H1 (cell line): ENCODE results near the gene SOX30. TPM values are rescaled to one million over a fixed set of nuclear protein-coding genes. Genes with fewer than 3 reads are reported as not detected.

Source experiments
- CTCF ChIA-PET: fragments of 300-600 bp; sonication (Branson Sonifier 250); formaldehyde crosslinking; loops from one replicate; lab custom pipeline; 2021; ENCODE audit not compliant: partially characterized antibody; lab: Charles Lee
- POLR2A ChIA-PET: fragments of 300-600 bp; sonication (Branson Sonifier 250); formaldehyde crosslinking; loops from one replicate; lab custom pipeline; 2021; ENCODE audit warnings: inconsistent platforms; ENCODE audit not compliant: partially characterized antibody; lab: Charles Lee
- DNase-seq, 2 experiments: peaks; one replicate each; pipeline versions ENCODE4 v3.0.0 to v3.0.0-alpha.2; 2010 to 2022; ENCODE audit warnings: low spot score in 2 of 2, low read depth in 1 of 2, mixed read lengths in 1 of 2
- FAIRE-seq: peaks from 2 replicates; lab custom pipeline; 2011; peaks lifted over from hg19 to GRCh38; lab: Jason Lieb, UNC
- H2AFZ ChIP-seq: 2 replicates; pipeline ENCODE4 v1.8.1; 2012; ENCODE audit warnings: low read length, inconsistent platforms
- H2AK5ac ChIP-seq: 2 replicates; pipeline ENCODE4 v1.6.1; 2013; ENCODE audit warnings: low read depth, low read length
- H2BK120ac ChIP-seq: replicated peaks from 2 replicates; pipeline ENCODE3; 2013; ENCODE audit warnings: low read depth, low read length, inconsistent platforms
- H2BK12ac ChIP-seq: 2 replicates; pipeline ENCODE4 v1.6.1; 2013; ENCODE audit warnings: low read depth, low read length
- H2BK15ac ChIP-seq: 2 replicates; pipeline ENCODE4 v1.6.1; 2013; ENCODE audit warnings: low read length
- H2BK20ac ChIP-seq: 2 replicates; pipeline ENCODE4 v1.6.1; 2013; ENCODE audit warnings: low read length
- H2BK5ac ChIP-seq: 2 replicates; pipeline ENCODE4 v1.6.1; 2013; ENCODE audit warnings: low read depth, low read length
- H3K14ac ChIP-seq: 2 replicates; pipeline ENCODE4 v1.6.1; 2013; ENCODE audit warnings: inconsistent platforms; ENCODE audit not compliant: insufficient read length
- H3K18ac ChIP-seq: 2 replicates; pipeline ENCODE4 v1.6.1; 2013; ENCODE audit warnings: low read length; ENCODE audit errors: extremely low read depth
- H3K23ac ChIP-seq: 2 replicates; pipeline ENCODE4 v1.6.1; 2013; ENCODE audit warnings: inconsistent platforms; ENCODE audit not compliant: insufficient read length
- H3K23me2 ChIP-seq: 2 replicates; pipeline ENCODE4 v1.6.1; 2013; ENCODE audit warnings: low read depth, low read length
- H3K27ac ChIP-seq: 2 replicates; pipeline ENCODE4 v1.6.1; 2011; ENCODE audit warnings: low read depth, low read length, inconsistent platforms
- H3K27me3 ChIP-seq, 4 experiments: replicated peaks in 1 of 4; 1 replicate in 1 of 4; 2 replicates in 3 of 4; pipeline versions ENCODE4 v1.6.1 to v1.8.1; 2011 to 2013; ENCODE audit warnings: low read length in 3 of 4, mild to moderate bottlenecking in 3 of 4, inconsistent platforms in 2 of 4, mixed read lengths in 2 of 4, moderate library complexity in 1 of 4; ENCODE audit not compliant: control insufficient read depth in 3 of 4, insufficient read depth in 3 of 4; ENCODE audit errors: extremely low read depth in 1 of 4
- H3K36me3 ChIP-seq, 4 experiments: 2 replicates each; pipeline versions ENCODE4 v1.6.1 to v1.8.1; 2011 to 2013; ENCODE audit warnings: mild to moderate bottlenecking in 4 of 4, low read length in 3 of 4, moderate library complexity in 2 of 4, control low read depth in 1 of 4, inconsistent platforms in 1 of 4; ENCODE audit not compliant: insufficient read depth in 4 of 4, control insufficient read depth in 2 of 4
- H3K4ac ChIP-seq: replicated peaks from 2 replicates; pipeline ENCODE3; 2013; ENCODE audit warnings: low read length, low read depth, mixed read lengths, inconsistent platforms; ENCODE audit not compliant: insufficient read length
- H3K4me1 ChIP-seq, 4 experiments: replicated peaks in 1 of 4; 1 replicate in 1 of 4; 2 replicates in 3 of 4; pipeline versions ENCODE4 v1.6.1 to v1.8.1; 2011 to 2013; ENCODE audit warnings: low read length in 3 of 4, inconsistent platforms in 2 of 4, mixed read lengths in 1 of 4; ENCODE audit not compliant: insufficient read depth in 4 of 4, control insufficient read depth in 3 of 4
- H3K4me2 ChIP-seq, 2 experiments: 2 replicates each; pipeline versions ENCODE4 v1.6.1 to v1.8.1; 2011 to 2013; ENCODE audit warnings: low read depth in 2 of 2, low read length in 2 of 2, control low read depth in 1 of 2, inconsistent platforms in 1 of 2, mild to moderate bottlenecking in 1 of 2; ENCODE audit not compliant: insufficient read depth in 1 of 2
- H3K4me3 ChIP-seq, 4 experiments: fragments of 200-600, 300-600 bp in 1 of 4; sonication (generic), shearing (Covaris generic), sonication (Bioruptor Twin) in 1 of 4; 2 replicates each; pipeline versions ENCODE4 v1.5.1 to v1.8.1; 2011 to 2016; ENCODE audit warnings: low read length in 4 of 4, low read depth in 3 of 4, control low read depth in 2 of 4, inconsistent platforms in 2 of 4, mild to moderate bottlenecking in 2 of 4, mixed read lengths in 1 of 4, moderate library complexity in 1 of 4; ENCODE audit not compliant: insufficient read depth in 2 of 4; ENCODE audit errors: extremely low read depth in 1 of 4
- H3K56ac ChIP-seq: replicated peaks from 2 replicates; pipeline ENCODE3; 2013; ENCODE audit warnings: low read depth, mild to moderate bottlenecking, mixed read lengths, low read length, inconsistent platforms; ENCODE audit not compliant: insufficient read length
- H3K79me1 ChIP-seq: 2 replicates; pipeline ENCODE4 v1.6.1; 2013; ENCODE audit warnings: low read depth, low read length, control low read depth
- H3K79me2 ChIP-seq, 2 experiments: 2 replicates each; pipeline versions ENCODE4 v1.6.1 to v1.8.1; 2012 to 2013; ENCODE audit warnings: low read length in 2 of 2, mild to moderate bottlenecking in 2 of 2, inconsistent platforms in 1 of 2; ENCODE audit not compliant: insufficient read depth in 2 of 2, control insufficient read depth in 1 of 2
- H3K9ac ChIP-seq, 4 experiments: replicated peaks in 1 of 4; 1 replicate in 1 of 4; 2 replicates in 3 of 4; pipeline versions ENCODE4 v1.6.1 to v1.8.1; 2011 to 2013; ENCODE audit warnings: low read depth in 3 of 4, low read length in 3 of 4, control low read depth in 2 of 4, mild to moderate bottlenecking in 2 of 4, moderate library complexity in 2 of 4, inconsistent platforms in 1 of 4; ENCODE audit errors: extremely low read depth in 1 of 4
- H3K9me3 ChIP-seq, 2 experiments: 2 replicates each; pipeline versions ENCODE4 v1.6.1 to v1.8.1; 2012 to 2013; ENCODE audit warnings: mild to moderate bottlenecking in 2 of 2, moderate library complexity in 2 of 2, control low read depth in 1 of 2, inconsistent platforms in 1 of 2, low read depth in 1 of 2, low read length in 1 of 2, mixed read lengths in 1 of 2; ENCODE audit not compliant: insufficient read depth in 2 of 2
- H4K20me1 ChIP-seq, 2 experiments: replicated peaks in 1 of 2; 2 replicates each; pipeline versions ENCODE3 to v1.8.1; 2011 to 2013; ENCODE audit warnings: inconsistent platforms in 2 of 2, low read length in 2 of 2, mild to moderate bottlenecking in 1 of 2; ENCODE audit not compliant: insufficient read depth in 2 of 2, control insufficient read depth in 1 of 2
- H4K5ac ChIP-seq: 2 replicates; pipeline ENCODE4 v1.6.1; 2013; ENCODE audit warnings: low read length, low read depth, mixed read lengths, inconsistent platforms; ENCODE audit not compliant: insufficient read length
- H4K8ac ChIP-seq: 2 replicates; pipeline ENCODE4 v1.8.0; 2013; ENCODE audit warnings: mild to moderate bottlenecking, moderate library complexity, low read length, inconsistent platforms; ENCODE audit not compliant: insufficient read depth; ENCODE audit errors: extremely low read depth
- H4K91ac ChIP-seq: replicated peaks from 2 replicates; pipeline ENCODE3; 2013; ENCODE audit warnings: low read length, mixed read lengths, inconsistent platforms; ENCODE audit not compliant: insufficient read length
- CBX8 ChIP-seq: fragments of 300-800, 300-1000 bp; sonication (generic); IDR thresholded peaks from 2 replicates; pipeline ENCODE4 v1.7.1; 2016; ENCODE audit warnings: low read depth, low read length, borderline replicate concordance
- CTBP2 ChIP-seq: IDR thresholded peaks from 2 replicates; pipeline ENCODE4 v1.7.0; 2011; ENCODE audit warnings: borderline replicate concordance, mild to moderate bottlenecking, moderate library complexity, mixed read lengths, low read length; ENCODE audit not compliant: insufficient read depth, insufficient read length
- GTF2F1 ChIP-seq: IDR thresholded peaks from 2 replicates; pipeline ENCODE4 v1.6.1; 2012; ENCODE audit warnings: low read depth, low read length, improper control_type of control experiment, borderline replicate concordance
- NANOG ChIP-seq: IDR thresholded peaks from 2 replicates; pipeline ENCODE4 v1.6.1; 2011; ENCODE audit warnings: low read length, low read depth, mild to moderate bottlenecking, inconsistent platforms; ENCODE audit not compliant: insufficient read depth, poor library complexity, severe bottlenecking
- RAD21 ChIP-seq, 2 experiments: IDR thresholded peaks in 1 of 2; conservative IDR thresholded peaks in 1 of 2; 2 replicates each; pipeline ENCODE4 v1.6.1; 2011; ENCODE audit warnings: low read depth in 2 of 2, low read length in 2 of 2, improper control_type of control experiment in 1 of 2, inconsistent platforms in 1 of 2, mild to moderate bottlenecking in 1 of 2, moderate library complexity in 1 of 2
- RXRA ChIP-seq: IDR thresholded peaks from 2 replicates; pipeline ENCODE4 v1.6.1; 2011; ENCODE audit warnings: low read depth, mild to moderate bottlenecking, low read length, moderate library complexity; ENCODE audit not compliant: insufficient read depth
- SIX5 ChIP-seq: IDR thresholded peaks from 2 replicates; pipeline ENCODE4 v1.6.1; 2011; ENCODE audit warnings: mild to moderate bottlenecking, low read depth, low read length
- SP1 ChIP-seq: IDR thresholded peaks from 2 replicates; pipeline ENCODE4 v1.6.1; 2011; ENCODE audit warnings: low read depth, low read length
- SP2 ChIP-seq: IDR thresholded peaks from 2 replicates; pipeline ENCODE4 v1.6.1; 2012; ENCODE audit warnings: mild to moderate bottlenecking, low read length, inconsistent platforms
- WGBS, 2 experiments: shearing (Covaris generic) in 1 of 2; methylation state at CpG; one replicate each; pipeline versions ENCODE4 v1.1.6 to v1.1.7; 2013 to 2015; ENCODE audit warnings: low lambda C conversion rate in 2 of 2, mixed read lengths in 2 of 2, inconsistent platforms in 1 of 2, low coverage in 1 of 2, missing lambda C conversion rate in 1 of 2; ENCODE audit not compliant: insufficient replicate concordance in 2 of 2, insufficient coverage in 1 of 2, insufficient read length in 1 of 2; ENCODE audit errors: extremely low coverage in 1 of 2, missing lambda C conversion rate in 1 of 2; 5-methylcytosine and 5-hydroxymethylcytosine counted together
- polyA plus RNA-seq, 7 experiments: library from polyadenylated mRNA; depleted of rRNA in 3 of 7; stranded (reverse) in 5 of 7; unstranded in 2 of 7; fragments of >200 nt in 5 of 7; fragments of 200-250 nt in 2 of 7; gene quantifications; 1 replicate in 5 of 7; 2 replicates in 1 of 7; 4 replicates in 1 of 7; pipeline versions ENCODE4 v1.2.1 to v1.2.3, GENCODE V29; 2011 to 2013; ENCODE audit warnings: missing spikeins in 2 of 7, mixed read lengths in 2 of 7
- total RNA-seq: library from RNA; stranded (reverse); fragmentation: NEBNext Ultra II Directional; extraction: Animal tissue kit (Norgen Biotek cat#: 25700); gene quantifications from 2 replicates; pipeline ENCODE4 v1.2.1, GENCODE V29; 2021
- TF ChIP-seq, protein P1 (sequence below): IDR thresholded peaks from 2 replicates; pipeline ENCODE4 v1.6.1; 2012; ENCODE audit warnings: low read length, inconsistent platforms

Gene SOX30
- total and polyA plus RNA-seq, 2 of the 8 experiments (the other 6 are each of a cell fraction or from before 2014, with no cell fraction given): 0.35 TPM; not detected in 1

- no peaks in the 10 kb centered on the region for H3K4me1 ChIP-seq
- H3K56ac ChIP-seq: no peak overlapping the region
- no peaks in the 10 kb centered on the region for H3K27me3 ChIP-seq
- H3K36me3 ChIP-seq: no peaks in the 10 kb centered on the region
- FAIRE-seq: no peak
- H3K79me1 ChIP-seq: no peaks in the 10 kb centered on the region
- no peak overlapping the region for H3K4me2 ChIP-seq
- no peak overlapping the region for H3K23ac ChIP-seq
- no peak overlapping the region for H4K8ac ChIP-seq
- H3K9me3 ChIP-seq: no peaks in the 10 kb centered on the region
- H3K14ac ChIP-seq: no peak overlapping the region
- no peak overlapping the region for H3K4me3 ChIP-seq
- H2BK12ac ChIP-seq: no peak overlapping the region
- no peaks in the 10 kb centered on the region for H3K23me2 ChIP-seq
- ChIA-PET POLR2A (no interaction called here), CTCF (interaction anchor here (0.7 to 1.2 kb wide), 3 partner anchors 15 to 463 kb away, joined by 3 to 4 read pairs (median 3); no protein-coding TSS in a partner anchor)
- H4K91ac ChIP-seq: no peak overlapping the region
- peak overlapping the region; percentile 5; the same call in 1 of the 2 replicates for H2AFZ ChIP-seq
- H2BK20ac ChIP-seq: no peak overlapping the region
- no peak overlapping the region for H2BK120ac ChIP-seq
- H3K27ac ChIP-seq: no peak overlapping the region
- H2AK5ac ChIP-seq: no peak overlapping the region
- DNase-seq: no peak
- H3K18ac ChIP-seq: no peak overlapping the region
- TF ChIP-seq NANOG (no peak), SIX5 (no peak), SP1 (no peak), SP2 (no peak), RAD21 (IDR thresholded peaks at IDR 0.05 in 1 of 2, conservative IDR thresholded peaks at IDR 0.05 in 1 of 2; ENCODE audit: low read depth in 2 of 2, low read length in 2 of 2) (no peak), RXRA (no peak), CBX8 (no peak), CTBP2 (no peak), GTF2F1 (no peak)
- TF ChIP-seq, protein P1, sequence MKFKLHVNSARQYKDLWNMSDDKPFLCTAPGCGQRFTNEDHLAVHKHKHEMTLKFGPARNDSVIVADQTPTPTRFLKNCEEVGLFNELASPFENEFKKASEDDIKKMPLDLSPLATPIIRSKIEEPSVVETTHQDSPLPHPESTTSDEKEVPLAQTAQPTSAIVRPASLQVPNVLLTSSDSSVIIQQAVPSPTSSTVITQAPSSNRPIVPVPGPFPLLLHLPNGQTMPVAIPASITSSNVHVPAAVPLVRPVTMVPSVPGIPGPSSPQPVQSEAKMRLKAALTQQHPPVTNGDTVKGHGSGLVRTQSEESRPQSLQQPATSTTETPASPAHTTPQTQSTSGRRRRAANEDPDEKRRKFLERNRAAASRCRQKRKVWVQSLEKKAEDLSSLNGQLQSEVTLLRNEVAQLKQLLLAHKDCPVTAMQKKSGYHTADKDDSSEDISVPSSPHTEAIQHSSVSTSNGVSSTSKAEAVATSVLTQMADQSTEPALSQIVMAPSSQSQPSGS: no peak
- H2BK15ac ChIP-seq: no peak overlapping the region
- no peak overlapping the region for H2BK5ac ChIP-seq
- WGBS, 2 experiments: 93% methylated on average over 5 of the region's 5 CpGs; no CpG with 5 or more reads in 1 of the 2 experiments
- no peak overlapping the region for H3K9ac ChIP-seq
- no peaks in the 10 kb centered on the region for H3K79me2 ChIP-seq
- no peaks in the 10 kb centered on the region for H4K20me1 ChIP-seq
- no peak overlapping the region for H3K4ac ChIP-seq
- no peak overlapping the region for H4K5ac ChIP-seq
These were observed 39.7 kb downstream of the SOX30 start for GRCh38 chr5:157612581-157612980.
